Activated gamma-delta T cell treated with anti-CD3 and anti-CD28 coated beads, Interleukin-2, amount 50 U/mL, for 16 hours (primary cell): ENCODE results near the gene FIZ1.
A peak's percentile ranks its signal among the peaks of the same experiment; 100 is the strongest.
"Not testable (repeated sequence)": the region's sequence is repeated elsewhere in the genome, so short reads cannot be mapped to it uniquely, and the experiment has no call there.

Experiments used
- DNase-seq: peaks from one replicate; pipeline ENCODE4 v3.0.0-alpha.2; 2020; ENCODE audit warnings: low read depth

The FIZ1 gene

DNA sequence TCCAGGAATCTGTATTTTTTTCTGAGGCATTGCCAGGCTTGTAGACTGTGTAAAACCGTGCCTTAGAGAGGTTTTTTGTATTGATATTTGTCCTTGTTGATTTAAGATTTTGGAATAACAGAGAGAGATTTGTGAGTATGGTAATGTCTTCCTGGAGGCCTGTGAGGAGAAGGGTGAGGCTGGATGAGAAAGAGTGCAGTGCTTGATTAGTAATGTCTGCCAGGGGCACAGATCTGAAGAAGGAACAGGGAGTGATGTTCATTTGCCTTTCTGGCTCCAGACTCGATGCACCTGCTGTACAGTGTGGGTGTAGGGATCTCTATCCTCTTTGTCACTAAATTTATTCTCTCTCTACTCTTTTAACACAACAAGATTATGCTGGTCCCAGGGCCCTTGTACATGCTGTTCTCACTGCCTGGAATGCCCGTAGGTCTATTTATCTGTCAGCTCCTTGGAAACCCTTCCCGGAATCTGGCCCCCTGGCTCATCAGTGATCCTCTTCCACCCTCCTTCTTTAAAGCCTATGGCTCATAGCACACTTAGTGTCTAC, 4.2 kb downstream of the FIZ1 start:
- DNase-seq = no peak

DNA sequence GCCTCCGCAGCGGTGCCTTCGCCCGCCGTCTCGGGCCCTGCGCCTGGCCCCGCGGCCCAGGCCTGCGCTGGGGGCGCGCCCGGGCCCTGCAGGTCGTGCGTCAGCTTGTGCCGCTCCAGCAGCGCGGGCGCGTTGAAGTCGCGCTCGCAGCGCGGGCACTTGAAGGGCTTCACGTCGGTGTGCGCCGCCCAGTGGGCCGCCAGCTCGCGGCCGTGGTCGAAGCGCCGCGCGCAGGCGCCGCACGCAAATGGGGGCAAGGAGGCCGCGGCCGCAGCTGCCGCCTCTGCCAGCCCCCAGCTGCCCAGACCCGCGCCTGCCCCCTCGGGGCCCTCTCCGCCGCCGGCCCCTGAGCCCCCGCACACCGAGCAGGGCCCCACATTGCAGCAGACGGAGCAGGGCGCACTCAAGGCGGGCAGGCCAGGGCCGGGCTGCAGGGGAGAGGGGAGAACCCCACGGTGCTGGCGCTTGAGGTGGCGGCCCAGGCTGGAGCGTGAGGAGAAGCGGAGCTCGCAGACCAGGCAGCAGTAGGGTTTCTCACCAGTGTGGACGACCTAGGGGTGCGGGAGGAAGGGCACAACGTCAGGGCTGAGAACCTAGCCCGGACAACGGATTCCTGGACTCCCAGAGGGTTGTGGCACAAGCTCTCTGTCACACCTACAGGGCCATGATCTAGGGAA, 6.1 kb downstream of the FIZ1 start:
- DNase-seq = no peak

DNA sequence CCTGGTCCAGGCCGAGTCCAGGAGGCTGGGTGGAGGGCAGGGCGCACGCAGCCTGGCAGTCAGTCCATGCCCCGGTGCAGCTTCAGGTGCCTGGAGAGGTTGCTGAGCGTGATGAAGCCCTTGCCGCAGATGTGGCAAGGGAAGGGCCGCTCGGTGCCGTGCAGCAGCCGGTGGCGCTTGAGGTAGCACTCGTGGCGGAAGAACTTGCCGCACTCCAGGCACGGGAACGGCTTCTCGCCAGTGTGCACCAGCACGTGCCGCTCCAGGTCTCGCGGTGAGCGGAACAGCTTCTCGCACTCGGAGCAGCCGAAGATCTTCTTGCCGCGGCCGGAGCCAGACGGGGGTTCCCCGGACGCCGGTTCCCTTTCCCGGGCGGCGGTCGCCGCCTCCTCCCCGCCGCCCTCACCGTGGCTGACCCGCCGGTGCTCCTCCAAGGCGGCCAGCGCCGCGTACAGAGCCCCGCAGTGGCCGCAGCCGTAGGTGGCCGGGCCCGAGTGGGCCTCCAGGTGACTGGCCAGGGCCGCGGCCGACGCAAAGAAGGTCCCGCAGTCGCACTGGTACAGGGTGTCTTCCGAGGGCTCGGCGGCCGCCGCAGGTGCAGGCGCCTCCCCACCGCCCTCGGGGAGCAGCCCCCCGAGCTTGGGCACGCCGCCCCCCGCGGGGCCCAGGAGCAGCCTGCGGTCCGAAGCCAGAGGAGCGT, 6.8 kb downstream of the FIZ1 start:
- no peak for DNase-seq

DNA sequence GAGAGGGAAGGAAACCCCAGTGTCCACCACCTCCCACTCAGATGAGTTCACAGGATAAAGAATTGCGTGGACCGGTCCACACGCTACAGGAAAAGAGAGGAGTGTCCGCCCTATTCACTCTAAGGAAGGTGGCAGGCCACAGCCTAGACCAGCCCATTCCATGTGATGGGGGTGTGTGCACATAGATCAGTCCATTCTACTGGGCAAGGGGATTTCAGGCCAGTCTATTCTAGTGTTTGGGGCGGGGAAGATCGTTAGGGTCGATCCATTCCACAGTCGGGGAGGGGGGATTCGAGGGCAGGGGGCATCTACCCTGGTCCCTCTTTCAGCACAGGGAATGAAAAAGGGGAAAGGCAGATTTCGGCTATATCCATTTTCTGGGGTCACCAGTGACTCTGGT, 7.8 kb downstream of the FIZ1 start:
- DNase-seq = no peak

DNA sequence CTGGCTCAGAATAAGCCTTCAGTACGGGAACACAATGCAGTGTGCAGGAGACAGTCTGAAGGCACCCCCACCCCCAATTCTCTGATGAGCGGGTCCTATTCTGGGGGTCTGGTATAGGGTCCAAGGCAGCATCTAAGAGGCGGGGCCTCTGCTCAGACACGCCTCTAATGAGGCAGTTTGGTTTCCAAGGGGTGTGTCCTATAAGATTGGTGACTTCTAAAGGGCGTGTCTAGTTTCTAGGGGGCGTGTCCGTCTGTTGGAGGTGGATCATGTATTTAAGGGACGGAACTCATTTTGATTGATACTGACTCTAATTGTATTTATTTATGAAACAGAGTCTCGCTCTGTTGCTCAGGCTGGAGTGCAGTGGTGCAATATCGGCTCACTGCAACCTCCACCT, 8.7 kb downstream of the FIZ1 start:
- DNase-seq = no peak

DNA sequence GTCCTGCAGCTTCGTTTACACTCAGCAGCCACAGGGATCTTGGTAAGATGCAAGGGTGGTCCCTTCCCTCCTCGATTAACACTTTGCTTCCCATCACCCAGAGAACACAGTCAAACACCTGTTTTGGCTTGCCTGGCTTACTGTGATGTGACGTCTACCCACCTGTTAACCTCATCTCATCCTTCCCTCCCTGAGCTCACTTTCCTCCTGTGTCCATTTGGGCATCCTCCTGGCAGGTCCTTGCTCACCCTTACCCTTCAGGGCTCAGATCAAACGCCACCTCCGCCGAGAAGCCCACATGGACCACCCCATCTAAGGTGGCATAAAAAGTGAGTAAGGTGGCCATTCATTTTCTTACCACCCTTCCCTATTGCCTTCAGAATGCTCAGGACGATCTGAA, 9.2 kb downstream of the FIZ1 start:
- no peak for DNase-seq

DNA sequence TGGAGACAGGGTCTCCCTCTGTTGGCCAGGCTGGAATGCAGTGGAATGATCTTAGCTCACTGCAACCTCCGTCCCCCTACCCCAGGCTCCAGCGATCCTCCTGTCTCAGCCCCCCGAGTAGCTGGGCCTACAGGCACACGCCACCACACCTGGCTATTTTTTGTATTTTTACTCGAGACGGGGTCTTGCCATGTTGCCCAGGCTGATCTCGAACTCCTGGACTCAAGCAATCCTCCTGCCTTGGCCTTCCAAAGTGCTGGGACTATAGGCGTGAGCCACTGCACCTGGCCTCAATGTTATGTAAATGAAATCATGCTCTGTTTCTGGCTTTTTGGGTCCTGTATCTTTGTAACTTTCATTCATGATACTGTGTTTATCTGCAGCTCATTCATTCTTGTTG, 10.6 kb downstream of the FIZ1 start:
- no peak for DNase-seq

DNA sequence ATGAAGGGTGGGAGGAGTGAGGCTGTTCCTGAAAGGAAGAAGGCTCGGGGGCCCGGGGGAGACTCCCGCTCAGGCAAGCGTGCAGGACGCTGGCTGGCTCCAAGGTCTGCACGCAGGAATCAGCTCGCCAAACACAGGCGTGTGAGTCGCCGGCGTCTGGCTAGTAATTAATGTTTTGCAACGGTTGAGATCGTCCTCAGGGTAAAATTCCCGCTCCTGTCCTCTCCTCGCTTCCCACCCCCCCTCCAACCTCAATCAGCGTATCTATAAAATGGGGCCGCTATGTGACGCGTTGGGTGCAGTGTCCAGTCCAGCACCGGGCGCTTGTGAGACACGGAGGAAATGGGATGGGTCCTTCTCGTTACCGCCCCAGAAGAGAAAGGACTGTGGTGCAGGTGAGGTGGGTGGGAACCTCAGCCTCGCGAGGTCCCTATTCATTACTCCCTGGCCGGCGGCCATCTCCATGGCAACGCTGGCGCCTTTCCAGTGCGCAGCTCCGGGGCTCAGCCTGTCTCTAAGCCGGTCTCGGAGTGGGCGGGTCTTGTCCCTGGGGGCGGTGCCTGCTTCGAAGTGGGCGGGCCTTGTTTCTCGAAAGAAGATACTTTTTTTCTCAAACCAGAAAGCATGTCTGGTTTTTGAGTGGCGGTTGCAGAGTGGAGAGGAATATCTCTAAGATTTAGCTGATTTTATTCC, 12.2 kb downstream of the FIZ1 start:
- DNase-seq = peak; percentile 87

DNA sequence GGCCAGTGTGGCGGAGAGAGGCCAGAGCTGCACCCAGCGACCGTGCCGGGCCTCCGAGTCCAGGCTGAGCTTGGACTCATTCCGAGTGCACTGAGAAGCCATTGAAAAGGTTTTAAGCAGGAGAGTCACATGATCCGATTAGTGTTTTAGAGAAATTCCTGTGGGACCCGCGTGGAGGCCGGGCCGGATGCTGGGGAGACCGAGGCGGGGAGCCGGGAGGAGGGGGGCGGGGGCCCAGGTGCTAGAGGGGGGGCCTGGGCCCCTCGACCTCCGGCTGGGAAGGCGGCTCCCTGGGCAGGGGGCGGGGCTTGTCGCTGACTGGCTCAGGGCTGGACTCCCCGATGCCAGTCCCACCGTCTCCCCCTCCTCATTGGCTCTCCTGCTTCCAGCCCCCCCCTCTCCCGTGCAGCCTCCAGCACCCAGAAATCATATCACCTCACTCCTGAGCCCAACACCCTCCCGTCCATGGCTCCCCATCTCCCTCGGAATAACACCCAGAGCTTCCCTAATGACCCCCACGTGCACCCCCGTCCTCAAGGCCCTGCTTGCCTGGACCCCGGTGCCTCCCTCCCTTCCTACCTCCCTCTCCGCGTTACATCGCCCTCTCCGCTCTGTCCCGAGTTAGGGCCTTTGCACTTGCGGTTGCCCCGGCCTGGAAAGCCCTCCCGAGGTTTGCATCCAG, 13.5 kb downstream of the FIZ1 start:
- no peak for DNase-seq

DNA sequence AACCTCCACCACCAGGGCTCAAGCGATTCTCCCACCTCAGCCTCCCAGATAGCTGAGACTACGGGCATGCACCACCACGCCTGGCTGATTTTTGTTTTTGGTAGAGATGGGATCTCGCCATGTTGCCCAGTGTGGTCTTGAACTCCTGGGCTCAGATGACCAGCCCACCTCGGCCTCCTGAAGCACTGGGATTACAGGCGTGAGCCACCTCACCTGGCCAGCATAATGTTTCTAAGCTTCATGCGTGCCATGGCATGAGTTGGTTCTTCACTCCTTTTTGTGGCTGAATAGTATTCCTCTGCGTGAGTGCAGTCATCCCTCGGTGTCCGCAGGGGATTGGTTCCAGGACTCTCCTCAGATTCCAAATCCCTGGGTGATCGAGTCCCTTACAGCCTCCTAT, 14.4 kb downstream of the FIZ1 start:
- DNase-seq = no peak

DNA sequence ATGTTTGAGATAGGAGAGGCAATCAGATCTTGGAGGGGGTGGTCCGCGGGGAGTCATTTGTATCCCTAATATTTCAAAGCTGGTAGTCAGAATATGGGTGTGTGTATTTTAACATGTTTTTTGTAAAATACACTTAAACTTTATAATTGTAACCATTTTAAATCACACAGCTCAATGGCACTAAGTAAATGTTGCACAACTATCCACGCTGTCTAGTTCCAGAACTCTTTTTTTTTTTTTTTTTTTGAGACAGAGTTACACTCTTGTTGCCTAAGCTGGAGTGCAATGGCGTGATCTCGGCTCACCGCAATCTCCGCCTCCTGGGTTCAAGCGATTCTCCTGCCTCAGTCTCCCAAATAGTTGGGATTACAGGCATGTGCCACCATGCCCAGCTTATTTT, 15.4 kb downstream of the FIZ1 start:
- not testable (repeated sequence) for DNase-seq

DNA sequence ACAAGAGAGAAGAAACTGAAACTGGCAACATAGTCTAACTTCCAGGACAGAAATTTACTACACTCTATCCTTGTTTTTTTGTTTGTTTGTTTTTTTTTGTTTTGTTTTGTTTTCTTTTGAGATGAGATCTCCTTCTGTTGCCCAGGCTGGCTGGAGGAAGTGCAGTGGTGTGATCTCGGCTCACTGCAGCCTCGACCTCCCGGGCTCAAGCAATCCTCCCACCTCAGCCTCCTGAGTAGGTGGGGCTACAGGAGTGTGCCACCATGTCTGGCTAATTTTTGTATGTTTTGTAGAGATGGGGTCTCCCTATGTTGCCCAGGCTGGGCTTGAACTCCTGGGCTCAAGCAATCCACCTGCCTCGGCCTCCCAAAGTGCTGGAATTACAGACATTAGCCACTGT, 17.0 kb downstream of the FIZ1 start:
- not testable (repeated sequence) for DNase-seq

DNA sequence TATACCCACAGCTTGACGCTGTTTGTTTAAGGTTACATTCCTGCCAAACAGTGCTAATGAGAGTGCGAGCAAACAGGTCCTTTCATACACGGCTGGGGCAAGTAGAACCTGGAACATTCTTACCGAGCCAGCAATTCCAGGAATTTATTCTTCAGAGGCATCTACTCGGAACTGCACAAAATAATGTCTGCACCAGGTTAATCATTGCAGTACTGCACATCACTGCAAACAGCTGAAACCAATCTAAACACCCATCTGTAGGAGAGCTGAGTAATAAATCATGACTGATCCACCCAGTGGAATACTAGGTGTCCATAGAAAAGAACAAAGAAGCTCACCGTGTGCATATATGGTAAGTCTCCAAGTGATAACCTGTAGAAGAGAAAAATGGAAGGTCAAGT, 17.5 kb downstream of the FIZ1 start:
- no peak for DNase-seq

DNA sequence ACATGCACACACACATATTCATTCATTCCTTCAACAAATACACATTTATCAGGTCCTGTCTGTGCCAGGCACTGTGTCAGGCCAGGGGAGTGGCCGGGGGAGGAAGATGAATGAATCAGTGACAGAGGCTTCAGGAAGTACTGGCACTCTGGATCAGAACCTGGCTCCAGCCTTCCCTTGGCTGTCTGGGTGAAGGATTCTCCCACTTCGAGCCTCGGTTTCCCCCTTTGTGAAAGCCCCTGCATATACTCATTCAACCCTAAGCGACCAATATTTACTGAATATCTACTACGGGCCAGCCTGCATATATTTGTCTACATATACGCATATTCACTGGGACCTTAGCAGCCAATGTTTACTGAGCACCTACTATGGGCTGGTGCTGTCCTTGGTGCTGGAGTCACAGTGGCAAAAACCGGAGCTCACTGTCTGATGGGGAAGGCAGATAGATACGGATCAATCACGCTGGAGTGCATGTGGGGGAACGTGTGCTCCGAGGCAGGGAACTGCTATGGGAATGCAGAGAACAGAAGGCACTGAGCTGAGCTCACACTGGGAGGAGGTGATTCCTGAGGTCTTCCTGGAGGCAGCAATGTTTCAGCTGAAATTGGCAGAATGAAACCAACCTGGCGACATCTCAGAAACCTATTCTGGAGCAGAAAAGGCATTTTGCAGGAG, 18.0 kb downstream of the FIZ1 start:
- no peak for DNase-seq

DNA sequence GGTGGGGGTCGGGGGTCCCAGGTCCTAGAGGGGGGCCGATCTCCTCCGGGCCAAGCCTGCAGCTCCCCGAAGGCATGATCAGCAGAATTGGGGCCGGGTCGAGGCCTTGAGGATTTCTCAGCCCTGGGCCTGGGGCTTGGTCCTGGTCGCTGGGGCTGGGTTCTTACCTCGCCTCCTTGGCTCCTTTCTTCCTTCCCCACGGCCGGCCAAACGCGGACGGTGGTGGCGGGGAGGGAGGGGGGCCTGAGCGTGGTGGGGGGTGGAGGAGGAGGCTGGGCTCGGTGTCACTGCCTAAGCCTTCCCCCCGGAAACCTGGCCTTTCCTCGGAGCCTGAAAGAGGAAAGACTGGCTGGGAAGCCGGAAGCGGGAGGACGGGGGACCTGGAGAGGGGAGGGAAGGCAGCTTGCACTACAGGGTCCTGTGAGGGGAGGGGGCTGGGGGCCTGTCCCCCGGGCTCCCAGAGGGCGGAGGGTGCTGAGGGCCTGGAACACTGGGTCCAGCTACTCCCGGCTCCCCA, 18.6 kb downstream of the FIZ1 start, which contains the start of gene ZNF579:
TSS of gene ZNF579 (minus strand) at position 221 of the 517 bp plus-strand sequence. CDS start 1,209 bp downstream, outside the sequence.
- peak; percentile 66 for DNase-seq

DNA sequence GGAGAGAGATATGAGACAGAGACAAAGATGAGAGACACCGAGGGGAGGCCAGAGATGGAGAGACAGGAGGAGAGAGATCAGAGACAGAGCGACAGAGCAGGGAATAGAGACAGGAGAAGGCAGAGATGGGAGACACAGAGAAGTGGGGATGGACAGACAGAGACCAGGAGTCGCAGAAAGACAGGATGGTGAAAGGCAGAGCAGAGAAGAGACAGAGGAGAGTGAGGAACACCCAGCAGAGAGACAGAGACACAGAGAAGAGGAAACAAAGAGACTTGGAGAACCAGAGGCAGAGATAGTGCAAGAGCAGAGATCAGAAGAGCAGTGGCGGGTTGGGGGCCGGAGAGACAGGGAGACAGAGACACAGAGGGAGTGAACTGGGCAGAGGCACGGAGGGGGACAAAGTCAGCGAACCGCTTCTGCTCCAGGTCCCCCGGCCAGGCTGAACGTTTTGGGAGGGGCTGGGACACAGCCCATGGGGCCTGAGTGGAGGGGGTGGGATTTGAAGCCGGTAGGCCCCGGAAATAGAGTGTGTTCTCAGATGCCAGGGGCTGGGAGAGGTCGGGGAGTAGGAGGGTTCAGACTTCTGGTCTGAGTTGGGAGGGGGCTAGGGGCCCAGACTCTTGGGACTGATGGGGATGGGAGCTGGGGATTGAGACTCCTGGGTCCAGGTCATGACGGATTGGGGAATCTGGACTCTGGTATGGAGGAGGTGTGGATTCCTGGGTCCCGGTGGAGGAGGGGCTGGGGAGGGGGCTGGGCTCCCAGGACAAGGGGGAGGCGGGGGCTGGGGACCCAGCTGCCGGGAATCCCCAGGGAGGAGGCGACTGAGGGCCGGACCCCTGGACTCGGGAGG, 19.3 kb downstream of the FIZ1 start:
- DNase-seq = no peak

DNA sequence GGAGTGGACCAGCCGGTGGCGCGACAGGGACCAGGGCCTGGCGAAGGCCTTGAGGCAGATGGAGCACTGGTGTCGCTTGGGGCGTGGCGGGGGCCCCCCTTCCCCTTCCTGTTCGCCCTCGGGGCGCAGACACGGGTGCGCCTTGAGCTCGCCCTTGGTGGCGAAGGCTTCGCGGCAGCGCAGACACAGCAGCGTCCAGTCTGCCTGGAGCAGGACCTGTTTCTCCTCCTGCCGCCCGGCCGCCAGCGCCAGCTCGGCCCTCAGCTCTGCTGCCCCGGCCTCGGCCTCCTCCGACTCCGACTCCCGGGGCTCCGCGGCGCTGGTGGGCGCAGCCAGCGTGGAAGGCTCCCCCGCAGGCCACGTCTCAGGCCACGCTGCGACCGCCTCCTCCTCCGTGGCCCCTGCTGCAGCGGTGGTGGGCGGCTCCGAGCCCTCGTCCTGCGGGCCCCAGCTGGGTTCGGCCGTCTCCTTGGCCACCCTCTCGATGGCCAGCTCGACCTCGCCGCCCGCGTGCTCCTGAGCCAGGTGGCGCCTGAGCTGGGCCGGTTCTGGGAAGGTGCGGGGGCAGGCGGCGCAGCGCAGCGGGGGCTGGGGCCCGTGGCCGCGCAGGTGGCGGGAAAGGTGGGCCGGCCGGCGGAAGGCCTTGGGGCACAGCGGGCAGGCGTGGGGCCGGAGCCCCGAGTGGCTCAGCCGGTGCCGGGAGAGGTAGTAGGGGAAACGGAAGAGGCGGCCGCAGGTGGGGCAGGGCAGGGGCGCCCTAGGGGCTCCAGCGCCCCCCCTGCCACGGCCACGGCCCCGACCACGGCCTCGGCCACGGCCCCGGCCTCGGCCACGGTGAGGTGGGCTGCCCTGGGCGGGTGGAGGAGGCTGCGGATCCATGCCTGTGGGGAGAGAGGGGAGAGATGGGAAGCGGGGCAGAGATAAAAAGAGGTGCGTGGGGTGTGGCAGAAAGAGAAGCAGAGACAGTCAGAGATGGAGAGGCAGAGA, 20.3 kb downstream of the FIZ1 start:
- no peak for DNase-seq

DNA sequence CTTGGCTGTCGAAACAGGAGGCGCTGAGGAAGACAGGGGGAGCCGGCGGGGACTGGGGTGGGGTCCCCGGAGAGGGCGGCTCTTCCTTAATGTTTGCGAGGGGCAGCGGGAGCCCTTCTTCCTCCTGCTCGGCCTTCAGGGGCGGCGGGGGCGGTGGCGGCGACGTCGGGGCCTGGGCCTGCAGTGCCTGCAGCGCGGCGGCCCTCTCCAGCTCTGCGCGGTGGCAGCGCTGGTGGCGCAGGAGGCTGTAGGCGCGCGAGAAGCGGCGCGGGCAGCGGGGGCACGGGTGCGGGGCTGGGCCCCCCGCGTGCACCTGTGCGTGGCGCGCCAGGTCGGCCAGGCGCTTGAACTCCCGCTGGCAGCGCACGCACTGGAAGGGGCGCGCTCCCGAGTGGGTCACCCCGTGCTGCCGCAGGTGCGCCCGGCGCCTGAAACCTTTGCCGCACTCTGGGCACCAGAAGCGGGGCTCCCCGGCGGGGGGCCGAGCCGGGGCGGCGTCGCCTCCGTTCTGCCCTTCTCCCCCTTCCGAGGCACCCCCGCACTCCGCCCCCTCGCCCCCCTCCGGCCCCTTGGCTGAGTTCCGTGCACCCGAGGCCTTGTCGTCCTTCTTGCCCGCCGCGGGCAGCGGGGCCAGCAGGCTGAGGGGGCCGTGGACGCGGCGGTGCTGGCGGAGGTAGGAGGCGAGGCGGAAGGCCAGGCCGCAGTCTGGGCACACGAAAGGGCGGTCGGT, 21.1 kb downstream of the FIZ1 start:
- no peak for DNase-seq

DNA sequence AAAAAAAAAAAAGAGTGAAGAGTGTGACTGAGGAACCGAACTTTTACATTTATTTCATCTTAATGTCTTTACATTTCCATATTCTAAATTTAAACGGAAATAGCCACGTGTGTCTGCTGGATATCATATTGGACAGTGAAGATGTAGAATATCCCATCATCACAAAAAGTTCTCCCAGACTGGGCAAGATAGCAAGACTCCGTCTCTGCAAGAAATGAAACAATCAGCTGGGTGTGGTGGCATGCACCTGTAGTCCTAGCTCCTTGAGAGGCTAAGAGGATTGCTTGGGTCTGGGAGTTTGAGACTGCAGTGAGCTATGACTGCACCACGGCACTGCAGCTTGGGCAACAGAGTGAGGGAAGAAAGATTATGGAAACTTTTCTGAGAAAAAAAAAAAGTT, 22.6 kb downstream of the FIZ1 start:
- DNase-seq = no peak
